ENCODE measurements around the gene MACROD2.

MACROD2 gene

DNA sequence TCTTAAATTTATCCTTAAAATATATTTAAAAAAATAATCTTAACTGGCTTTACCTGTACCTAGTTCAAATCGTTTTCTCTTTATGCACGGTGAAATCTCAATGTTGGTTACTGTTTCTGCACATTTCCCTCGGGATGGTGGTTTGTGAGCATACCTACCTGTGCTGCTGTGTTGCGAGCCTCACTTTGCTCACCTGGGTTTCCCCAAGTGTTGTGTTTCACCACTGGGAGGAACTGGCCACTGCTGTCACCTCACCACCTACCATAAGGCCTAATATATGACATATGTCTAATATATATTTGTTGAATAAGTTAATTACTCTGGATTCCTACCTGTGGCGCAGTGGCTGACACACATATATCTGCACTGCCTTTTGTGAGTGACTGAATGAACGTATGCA, 835.6 kb downstream of the MACROD2 start:
- TF ChIP-seq, protein P1, sequence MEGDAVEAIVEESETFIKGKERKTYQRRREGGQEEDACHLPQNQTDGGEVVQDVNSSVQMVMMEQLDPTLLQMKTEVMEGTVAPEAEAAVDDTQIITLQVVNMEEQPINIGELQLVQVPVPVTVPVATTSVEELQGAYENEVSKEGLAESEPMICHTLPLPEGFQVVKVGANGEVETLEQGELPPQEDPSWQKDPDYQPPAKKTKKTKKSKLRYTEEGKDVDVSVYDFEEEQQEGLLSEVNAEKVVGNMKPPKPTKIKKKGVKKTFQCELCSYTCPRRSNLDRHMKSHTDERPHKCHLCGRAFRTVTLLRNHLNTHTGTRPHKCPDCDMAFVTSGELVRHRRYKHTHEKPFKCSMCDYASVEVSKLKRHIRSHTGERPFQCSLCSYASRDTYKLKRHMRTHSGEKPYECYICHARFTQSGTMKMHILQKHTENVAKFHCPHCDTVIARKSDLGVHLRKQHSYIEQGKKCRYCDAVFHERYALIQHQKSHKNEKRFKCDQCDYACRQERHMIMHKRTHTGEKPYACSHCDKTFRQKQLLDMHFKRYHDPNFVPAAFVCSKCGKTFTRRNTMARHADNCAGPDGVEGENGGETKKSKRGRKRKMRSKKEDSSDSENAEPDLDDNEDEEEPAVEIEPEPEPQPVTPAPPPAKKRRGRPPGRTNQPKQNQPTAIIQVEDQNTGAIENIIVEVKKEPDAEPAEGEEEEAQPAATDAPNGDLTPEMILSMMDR (IDR thresholded peaks at IDR 0.05; ENCODE audit: control insufficient read depth, insufficient read depth, low read depth, low read length, missing control alignments): no peak
- DNase-seq (ENCODE audit: low read depth): no peak

DNA sequence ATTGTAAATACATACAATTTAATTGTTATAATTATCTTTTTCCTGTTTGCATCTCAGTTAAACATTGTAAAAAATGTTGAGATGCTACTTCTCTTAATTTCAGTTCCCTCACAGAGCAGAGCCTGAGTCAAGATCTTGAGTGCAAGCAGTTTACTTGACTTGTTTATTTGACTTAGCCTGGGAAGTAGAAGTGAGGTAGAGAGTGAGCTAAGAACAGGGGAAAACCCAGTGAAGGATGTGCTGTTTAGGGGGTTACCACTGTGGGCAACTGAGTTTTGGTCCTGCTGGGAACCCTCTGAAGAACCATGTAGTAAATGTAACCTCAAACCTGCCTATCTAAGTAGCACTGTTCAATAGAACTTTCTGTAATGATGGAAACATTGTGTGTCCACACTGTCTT, 837.3 kb downstream of the MACROD2 start:
- DNase-seq (ENCODE audit: low read depth): no peak
- no peak overlapping the region for H3K4me3 ChIP-seq (ENCODE audit: control insufficient read depth, low read depth, low read length)
- TF ChIP-seq, protein P1 (IDR thresholded peaks at IDR 0.05; ENCODE audit: control insufficient read depth, insufficient read depth, low read depth, low read length, missing control alignments): no peak

More for the DNA sequence above, 835.6 kb downstream of the MACROD2 start:
- H3K4me3 ChIP-seq (ENCODE audit: control insufficient read depth, low read depth, low read length): no peak overlapping the region

DNA sequence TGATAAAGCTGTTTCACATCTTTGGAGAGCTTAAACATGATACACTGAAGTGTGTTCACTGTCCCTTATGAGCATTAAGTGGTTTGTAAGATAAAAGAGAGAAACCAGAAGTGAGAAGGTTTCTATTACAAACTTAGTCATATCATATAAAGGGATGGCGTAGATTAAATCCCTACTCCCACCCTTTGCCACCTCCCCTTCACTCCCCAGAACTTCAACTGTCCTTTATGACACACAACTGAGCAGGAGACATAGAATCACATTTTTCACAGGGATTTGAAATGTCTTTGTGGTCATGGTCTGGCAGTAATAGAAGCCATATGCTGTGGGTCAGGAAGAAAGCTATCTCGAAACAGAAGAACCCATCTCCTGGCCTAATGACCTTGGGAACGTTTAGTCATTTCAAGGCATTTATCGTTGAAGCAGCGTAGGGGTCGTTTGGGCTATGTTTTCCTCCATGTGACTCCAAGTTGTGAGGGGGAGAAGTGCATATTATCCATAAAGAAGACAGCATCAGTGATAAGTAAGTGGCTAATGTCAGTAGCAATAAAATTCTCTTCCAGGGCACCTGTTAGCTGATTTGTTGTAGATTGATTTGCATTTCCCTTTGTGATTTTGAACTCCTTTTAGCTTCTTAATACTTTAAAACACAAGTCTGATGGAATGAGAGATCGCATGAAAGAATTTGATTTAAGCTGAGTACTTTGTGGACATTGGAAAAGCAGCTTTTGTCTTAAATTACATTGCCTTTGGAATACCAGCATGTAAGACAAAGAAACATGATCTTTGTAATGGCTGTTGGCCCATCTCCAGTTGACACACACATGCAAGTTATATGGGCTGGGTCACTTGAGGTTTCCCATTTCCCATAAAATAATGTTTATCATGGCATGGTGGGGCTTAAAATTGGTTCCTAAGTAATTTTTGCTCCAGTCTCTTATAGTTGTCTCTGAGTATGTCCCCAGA, 843.6 kb downstream of the MACROD2 start:
- no peak overlapping the region for H3K4me3 ChIP-seq (ENCODE audit: control insufficient read depth, low read depth, low read length)
- TF ChIP-seq, protein P1 (IDR thresholded peaks at IDR 0.05; ENCODE audit: control insufficient read depth, insufficient read depth, low read depth, low read length, missing control alignments): no peak
- no peak for DNase-seq (ENCODE audit: low read depth)

DNA sequence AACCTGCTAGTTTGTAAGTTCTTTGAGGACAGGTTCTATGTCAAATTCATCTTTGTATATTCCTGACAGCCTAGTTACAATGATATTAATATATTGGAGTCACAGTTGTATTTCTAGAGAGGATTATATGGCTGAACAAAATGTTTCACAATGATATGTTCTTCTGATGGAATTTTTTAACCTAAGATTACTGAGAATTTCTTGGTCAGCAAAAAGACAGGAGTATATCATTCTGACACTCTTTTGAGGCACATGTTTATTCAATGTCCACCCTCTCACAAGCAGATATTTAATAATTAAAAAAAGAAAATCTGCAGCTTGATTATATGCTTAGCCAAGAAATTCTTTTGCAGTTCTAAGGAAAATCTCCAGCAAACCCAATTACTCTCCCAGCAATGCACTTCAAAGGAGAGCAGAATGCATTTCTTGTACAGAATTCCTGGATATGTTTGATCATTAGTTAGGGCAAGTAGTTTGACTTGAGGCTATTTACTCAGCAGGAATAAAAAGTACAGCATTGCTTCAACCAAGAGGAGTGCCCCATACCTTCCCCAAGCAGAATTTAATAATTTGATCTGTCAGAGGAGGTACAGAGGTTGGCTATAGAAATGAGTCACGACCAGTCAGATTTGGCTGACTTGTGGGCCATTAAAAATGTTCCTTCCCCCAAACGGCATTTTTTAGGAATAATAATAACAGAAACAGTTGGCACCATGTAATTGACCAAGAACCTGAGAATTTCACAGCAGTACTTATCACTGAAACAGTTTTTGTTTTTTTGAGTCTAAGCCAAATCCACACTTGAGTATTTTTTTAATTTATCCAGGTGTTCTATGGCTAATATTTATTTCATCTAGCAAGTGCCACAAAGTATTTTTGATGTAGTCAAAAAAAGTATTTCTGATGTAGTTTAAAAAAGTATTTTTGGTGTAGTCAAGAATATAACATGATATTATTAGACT, 850.2 kb downstream of the MACROD2 start:
- TF ChIP-seq, protein P1 (IDR thresholded peaks at IDR 0.05; ENCODE audit: control insufficient read depth, insufficient read depth, low read depth, low read length, missing control alignments): no peak
- H3K4me3 ChIP-seq (ENCODE audit: control insufficient read depth, low read depth, low read length): no peak overlapping the region
- no peak for DNase-seq (ENCODE audit: low read depth)

DNA sequence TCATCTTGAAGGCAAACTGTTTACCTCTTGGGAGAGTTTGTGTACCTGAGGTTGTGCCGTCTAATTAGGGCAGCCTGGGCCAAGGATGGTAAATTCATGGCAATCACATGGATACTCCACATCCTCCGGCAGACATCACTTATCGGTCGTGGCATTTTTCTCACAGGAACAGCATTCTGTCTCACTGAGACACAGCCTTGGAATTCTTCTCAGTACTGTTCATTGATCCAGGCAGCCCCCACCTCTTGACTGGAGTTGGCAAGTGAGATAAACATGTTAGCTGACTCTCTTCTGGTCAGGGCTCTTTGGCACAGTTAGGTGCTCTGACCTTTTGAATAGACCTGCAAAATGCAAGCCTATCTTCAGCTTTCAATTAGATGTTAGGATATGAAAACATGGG, 853.5 kb downstream of the MACROD2 start:
- DNase-seq (ENCODE audit: low read depth): no peak
- H3K4me3 ChIP-seq (ENCODE audit: control insufficient read depth, low read depth, low read length): no peak overlapping the region
- TF ChIP-seq, protein P1 (IDR thresholded peaks at IDR 0.05; ENCODE audit: control insufficient read depth, insufficient read depth, low read depth, low read length, missing control alignments): no peak

DNA sequence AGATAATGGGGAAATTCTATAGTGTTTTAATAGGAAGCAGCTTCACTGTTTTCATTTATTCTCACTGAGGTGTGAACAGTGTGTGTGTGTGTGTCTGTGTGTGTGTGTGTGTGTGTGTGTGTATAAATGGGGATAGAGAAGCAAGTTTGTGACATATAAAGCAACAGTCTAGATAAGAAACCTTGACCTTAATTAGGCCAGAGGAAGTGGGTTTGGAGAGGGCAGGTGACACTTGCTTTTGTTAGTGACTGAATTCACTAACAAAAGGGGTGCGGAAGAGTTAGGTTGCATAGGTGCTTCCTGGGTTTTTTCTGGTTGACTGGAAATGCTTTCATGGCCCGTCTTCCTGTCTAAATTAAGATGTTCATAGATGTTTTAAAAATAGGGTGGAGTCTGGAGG, 857.8 kb downstream of the MACROD2 start:
- H3K4me3 ChIP-seq (ENCODE audit: control insufficient read depth, low read depth, low read length): no peak overlapping the region
- TF ChIP-seq, protein P1 (IDR thresholded peaks at IDR 0.05; ENCODE audit: control insufficient read depth, insufficient read depth, low read depth, low read length, missing control alignments): no peak
- no peak for DNase-seq (ENCODE audit: low read depth)
